Right renal pelvis (tissue), 4 donors: ENCODE results near the gene MEGF11. TPM values are rescaled to one million over a fixed set of nuclear protein-coding genes. Genes with fewer than 3 reads are reported as not detected.

Experiments used
- DNase-seq, 4 donors: peaks; one replicate each; pipeline ENCODE4 v3.0.0-alpha.2; 2013; ENCODE audit warnings: low read depth in 4 of 4, low spot score in 3 of 4, missing footprints in 1 of 4
- polyA plus RNA-seq, 4 donors: library from polyadenylated mRNA; unstranded; fragments of 120-200 nt; gene quantifications; one replicate each; pipeline ENCODE4 v1.2.1, GENCODE V29; 2013; ENCODE audit not compliant: insufficient read length in 4 of 4

MEGF11 gene
- polyA plus RNA-seq, 4 donors: 2.2 to 3.8 (median 2.6) TPM

GRCh38 chr15:65936282-65936681 is 317.3 kb downstream of the MEGF11 start:
- no peak for DNase-seq

- DNase-seq: no peak
Observed at GRCh38 chr15:65935391-65935790, 318.2 kb downstream of the MEGF11 start.

- DNase-seq: no peak
Observed at GRCh38 chr15:65931221-65931620, 322.3 kb downstream of the MEGF11 start.

GRCh38 chr15:65930134-65930533 is 323.4 kb downstream of the MEGF11 start:
- no peak for DNase-seq

GRCh38 chr15:65929573-65929972 is 324.0 kb downstream of the MEGF11 start:
- no peak for DNase-seq

GRCh38 chr15:65927545-65927944 is 326.0 kb downstream of the MEGF11 start:
- DNase-seq: no peak

- DNase-seq: no peak
Observed at GRCh38 chr15:65926899-65927298, 326.7 kb downstream of the MEGF11 start.

- DNase-seq: no peak
Observed at GRCh38 chr15:65926459-65926858, 327.1 kb downstream of the MEGF11 start.

- no peak for DNase-seq
Observed at GRCh38 chr15:65925338-65925737, 328.2 kb downstream of the MEGF11 start.

GRCh38 chr15:65924004-65924403 is 329.5 kb downstream of the MEGF11 start:
- no peak for DNase-seq

GRCh38 chr15:65923264-65923663 is 330.3 kb downstream of the MEGF11 start:
- DNase-seq: no peak

GRCh38 chr15:65922621-65923020 is 330.9 kb downstream of the MEGF11 start:
- DNase-seq: no peak

- DNase-seq: no peak
Observed at GRCh38 chr15:65921780-65922179, 331.8 kb downstream of the MEGF11 start.

GRCh38 chr15:65920825-65921309 is 332.7 kb downstream of the MEGF11 start:
- no peak for DNase-seq

- DNase-seq: no peak
Observed at GRCh38 chr15:65920121-65920520, 333.4 kb downstream of the MEGF11 start.

GRCh38 chr15:65919353-65919752 is 334.2 kb downstream of the MEGF11 start:
- no peak for DNase-seq

GRCh38 chr15:65918945-65919344 is 334.6 kb downstream of the MEGF11 start:
- DNase-seq: no peak

- DNase-seq: no peak
Observed at GRCh38 chr15:65918357-65918920, 335.1 kb downstream of the MEGF11 start.

- no peak for DNase-seq
Observed at GRCh38 chr15:65917936-65918335, 335.6 kb downstream of the MEGF11 start.

GRCh38 chr15:65917407-65917756 is 336.2 kb downstream of the MEGF11 start:
- DNase-seq: no peak

GRCh38 chr15:65916664-65917406 is 336.7 kb downstream of the MEGF11 start:
- DNase-seq: peak; percentile 32 to 62 (median 41)

- DNase-seq: no peak
Observed at GRCh38 chr15:65916041-65916663, 337.4 kb downstream of the MEGF11 start.
